ENCODE data around the gene PXYLP1.

PXYLP1 gene

DNA sequence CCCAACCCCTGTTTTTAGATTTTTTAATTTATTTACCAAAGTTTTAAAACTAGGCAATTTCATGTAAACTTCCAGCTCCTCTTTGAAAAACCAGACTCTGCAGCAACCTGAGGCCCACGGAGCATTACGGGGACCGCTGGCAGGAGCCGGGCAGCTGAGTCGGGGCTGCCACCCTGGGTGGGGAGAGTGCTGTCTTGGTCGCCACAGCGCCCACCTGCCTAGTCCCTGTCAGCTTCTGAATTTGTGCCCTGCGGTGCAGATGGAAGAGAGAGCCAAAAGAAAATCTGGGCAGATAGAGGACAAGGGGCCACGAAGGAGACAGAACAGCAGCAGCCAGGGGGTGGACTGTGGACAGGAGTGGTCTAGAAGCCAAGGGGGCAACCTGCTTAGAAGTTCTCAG lies 34.6 kb downstream of the PXYLP1 start:
- peaks cover 47% of the 10 kb centered on the region for H3K4me1 Mint-ChIP-seq (ENCODE audit: low read depth)
- peaks cover 13% of the 10 kb centered on the region for H3K36me3 Mint-ChIP-seq (ENCODE audit: low read depth)
- intact Hi-C loops (cut with micrococcal nuclease): no loop called here
- peak overlapping the region; percentile 7 for H3K27ac Mint-ChIP-seq
- H3K27me3 Mint-ChIP-seq: no peaks in the 10 kb centered on the region
- H3K4me3 Mint-ChIP-seq: no peak overlapping the region
- H3K9me3 Mint-ChIP-seq: no peaks in the 10 kb centered on the region

DNA sequence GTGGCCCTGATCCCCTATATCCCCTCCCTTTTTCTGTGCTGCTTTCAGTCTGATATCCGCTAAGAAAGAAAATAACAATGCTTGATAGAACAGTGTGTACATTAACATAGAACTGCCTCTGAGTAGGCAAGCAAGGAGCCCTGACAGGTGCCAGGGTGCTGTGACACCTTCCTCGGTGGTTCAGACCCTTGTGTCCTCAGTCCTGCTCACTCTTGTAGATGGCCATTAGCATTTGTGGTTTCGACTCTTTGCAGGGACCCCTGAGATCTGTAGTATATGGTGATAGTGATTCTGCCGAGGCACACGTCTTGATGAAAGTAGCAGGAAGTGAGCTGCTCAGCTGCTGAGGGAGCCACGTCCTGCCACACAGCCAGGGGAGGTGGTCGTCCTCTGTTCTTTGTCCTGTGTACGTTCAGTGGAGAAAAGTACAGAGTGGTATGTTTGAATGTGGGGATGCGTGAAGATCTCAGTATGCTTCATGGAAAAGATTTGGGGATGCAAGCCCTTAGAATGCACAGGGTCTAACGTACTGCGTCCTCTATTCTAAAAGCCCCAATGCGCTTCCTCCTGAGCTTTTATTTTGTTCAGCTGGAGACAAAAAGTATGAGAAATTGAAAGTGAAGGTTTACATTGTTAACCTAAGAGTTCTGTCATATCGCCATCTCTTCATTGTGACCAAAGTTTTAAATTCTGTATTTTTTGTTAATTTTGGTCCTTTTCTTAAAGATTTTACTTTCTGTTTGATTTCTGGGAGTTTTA lies 35.4 kb downstream of the PXYLP1 start:
- Mint-ChIP-seq H3K27me3 (no peaks in the 10 kb centered on the region), H3K27ac (peak overlapping the region; percentile 67), H3K4me1 (ENCODE audit: low read depth) (peaks cover 39% of the 10 kb centered on the region), H3K9me3 (no peaks in the 10 kb centered on the region), H3K4me3 (peak overlapping the region; percentile 73), H3K36me3 (ENCODE audit: low read depth) (peaks cover 13% of the 10 kb centered on the region)
- intact Hi-C loops (cut with micrococcal nuclease): no loop called here

DNA sequence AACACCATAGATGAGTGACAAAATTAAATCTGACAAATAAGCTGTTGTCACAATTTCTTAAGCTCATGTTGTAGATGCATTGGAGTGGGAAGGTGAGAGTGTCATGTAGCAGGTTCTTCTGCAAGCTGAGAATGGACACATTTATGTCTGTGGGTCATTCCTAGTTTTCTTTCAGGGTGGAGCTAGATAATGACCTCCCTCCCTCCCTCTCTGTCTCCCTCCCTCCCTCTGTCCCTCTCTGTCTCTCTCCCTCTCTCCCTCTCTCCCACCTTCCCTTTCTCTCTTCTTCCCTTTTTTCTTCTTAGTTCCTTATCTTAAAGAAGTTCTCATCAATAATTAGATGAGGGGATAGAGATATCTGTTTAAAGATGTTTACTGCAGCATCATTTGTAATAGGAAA lies 36.0 kb downstream of the PXYLP1 start:
- Mint-ChIP-seq H3K27ac (no peak overlapping the region), H3K27me3 (no peaks in the 10 kb centered on the region), H3K4me1 (ENCODE audit: low read depth) (peaks cover 32% of the 10 kb centered on the region), H3K9me3 (no peaks in the 10 kb centered on the region), H3K36me3 (ENCODE audit: low read depth) (peaks cover 13% of the 10 kb centered on the region), H3K4me3 (no peak overlapping the region)
- intact Hi-C loops (cut with micrococcal nuclease): no loop called here

DNA sequence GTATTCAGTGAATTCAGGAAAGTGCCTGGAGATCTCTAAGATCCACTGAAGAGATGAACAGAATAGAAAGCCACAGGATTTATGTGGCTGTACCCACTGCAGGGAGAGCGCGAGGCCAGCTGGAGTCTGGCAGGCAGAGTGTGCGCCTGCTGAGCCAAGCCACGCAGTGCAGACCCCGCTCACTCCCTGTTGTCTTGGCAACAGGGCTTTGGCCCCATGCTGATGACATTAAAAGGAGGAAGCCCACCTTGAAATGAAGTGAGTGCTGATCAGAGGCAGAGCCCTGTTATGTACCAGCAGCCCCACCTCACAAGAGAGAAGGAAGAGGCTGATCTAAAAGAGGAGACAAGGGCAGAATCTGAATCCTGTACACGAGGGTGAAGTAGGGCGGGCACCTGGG lies 36.7 kb downstream of the PXYLP1 start:
- intact Hi-C loops (cut with micrococcal nuclease): no loop called here
- Mint-ChIP-seq H3K27me3 (no peaks in the 10 kb centered on the region), H3K36me3 (ENCODE audit: low read depth) (peaks cover 13% of the 10 kb centered on the region), H3K4me3 (no peak overlapping the region), H3K27ac (no peak overlapping the region), H3K4me1 (ENCODE audit: low read depth) (peaks cover 31% of the 10 kb centered on the region), H3K9me3 (no peaks in the 10 kb centered on the region)

DNA sequence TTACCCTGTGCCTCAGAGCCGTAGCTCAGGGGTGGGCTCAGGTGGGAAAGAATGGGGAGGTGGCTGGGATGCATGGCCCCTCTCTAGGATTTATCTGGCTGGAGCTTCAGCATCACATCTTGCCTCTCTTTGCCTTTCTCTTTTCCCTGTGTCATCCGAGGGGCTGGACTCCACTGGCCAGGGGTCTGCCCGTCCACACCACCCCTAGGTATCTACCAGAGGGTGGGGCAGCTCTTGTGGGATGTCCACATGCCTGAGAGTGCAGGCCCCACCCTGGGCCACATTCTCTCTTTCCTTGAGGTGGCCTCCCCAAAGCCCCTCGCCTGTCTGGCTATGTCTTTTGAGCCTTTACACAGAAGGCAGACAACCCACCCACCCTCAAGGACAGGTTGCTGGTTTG lies 37.2 kb downstream of the PXYLP1 start:
- peaks cover 27% of the 10 kb centered on the region for H3K4me1 Mint-ChIP-seq (ENCODE audit: low read depth)
- no peaks in the 10 kb centered on the region for H3K27me3 Mint-ChIP-seq
- intact Hi-C loops (cut with micrococcal nuclease): no loop called here
- no peak overlapping the region for H3K27ac Mint-ChIP-seq
- H3K9me3 Mint-ChIP-seq: no peaks in the 10 kb centered on the region
- peaks cover 10% of the 10 kb centered on the region for H3K36me3 Mint-ChIP-seq (ENCODE audit: low read depth)
- no peak overlapping the region for H3K4me3 Mint-ChIP-seq

DNA sequence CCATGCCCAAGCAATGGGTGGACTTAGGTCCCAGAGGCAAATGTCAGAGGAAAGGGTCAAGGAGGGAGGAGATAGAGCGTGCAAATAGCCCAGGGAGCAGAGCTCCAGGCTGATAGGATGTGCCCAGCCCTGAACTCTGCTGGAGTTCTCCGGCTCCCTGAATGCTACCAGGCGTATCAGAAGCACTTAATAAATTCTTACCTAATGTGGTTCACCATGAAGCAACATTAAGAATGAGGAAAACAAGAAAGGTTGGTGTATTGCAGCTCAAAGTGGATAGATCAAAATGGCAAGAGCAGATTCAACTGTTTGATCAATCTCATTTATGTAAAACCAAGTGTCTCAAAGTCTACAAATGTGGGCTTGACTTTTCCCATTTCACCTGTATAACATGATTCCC lies 38.3 kb downstream of the PXYLP1 start:
- Mint-ChIP-seq H3K4me3 (no peak overlapping the region), H3K4me1 (ENCODE audit: low read depth) (peaks cover 35% of the 10 kb centered on the region), H3K9me3 (no peaks in the 10 kb centered on the region), H3K27ac (no peak overlapping the region), H3K27me3 (no peaks in the 10 kb centered on the region), H3K36me3 (ENCODE audit: low read depth) (peaks cover 10% of the 10 kb centered on the region)
- intact Hi-C loops (cut with micrococcal nuclease): no loop called here

DNA sequence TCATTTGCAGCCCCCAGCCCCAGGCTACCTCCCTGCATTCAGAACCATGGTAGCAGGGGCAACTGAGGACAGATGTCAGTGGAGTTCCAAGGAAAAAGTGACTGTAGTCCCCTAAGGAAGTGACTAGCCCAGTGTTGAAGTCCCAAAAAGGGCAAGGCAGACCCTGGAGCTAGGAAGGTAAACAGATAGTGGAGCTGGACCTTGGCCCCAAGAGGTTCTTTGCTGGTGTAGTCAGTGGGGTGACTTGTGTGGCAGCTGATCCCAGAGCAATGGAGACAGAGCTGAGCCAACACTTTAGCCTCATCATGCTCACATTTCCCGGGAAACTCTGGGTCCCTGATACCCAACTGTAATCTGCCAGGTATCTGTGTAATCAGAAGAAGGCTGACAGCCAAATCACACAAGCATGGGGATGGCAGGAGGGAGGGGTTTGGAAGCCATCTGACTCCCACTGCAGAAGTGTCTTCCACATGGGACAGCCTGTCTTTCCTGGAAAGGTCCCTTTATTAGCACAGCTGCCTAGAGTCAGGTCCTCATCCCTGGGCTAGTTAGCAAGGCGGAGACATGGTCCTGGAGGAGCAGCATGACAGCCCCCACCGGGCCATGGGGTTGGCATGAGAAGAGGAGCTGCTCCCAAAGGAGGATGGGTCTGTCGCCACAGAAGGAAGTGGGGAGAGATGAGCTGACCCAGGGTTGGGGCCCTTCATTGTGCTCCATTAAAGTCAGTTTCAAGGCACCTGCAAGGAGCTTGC lies 39.8 kb downstream of the PXYLP1 start:
- Mint-ChIP-seq H3K27me3 (no peaks in the 10 kb centered on the region), H3K36me3 (ENCODE audit: low read depth) (peaks cover 9% of the 10 kb centered on the region), H3K4me1 (ENCODE audit: low read depth) (peaks cover 23% of the 10 kb centered on the region), H3K4me3 (no peak overlapping the region), H3K9me3 (no peaks in the 10 kb centered on the region), H3K27ac (no peak overlapping the region)
- intact Hi-C loops (cut with micrococcal nuclease): no loop called here

DNA sequence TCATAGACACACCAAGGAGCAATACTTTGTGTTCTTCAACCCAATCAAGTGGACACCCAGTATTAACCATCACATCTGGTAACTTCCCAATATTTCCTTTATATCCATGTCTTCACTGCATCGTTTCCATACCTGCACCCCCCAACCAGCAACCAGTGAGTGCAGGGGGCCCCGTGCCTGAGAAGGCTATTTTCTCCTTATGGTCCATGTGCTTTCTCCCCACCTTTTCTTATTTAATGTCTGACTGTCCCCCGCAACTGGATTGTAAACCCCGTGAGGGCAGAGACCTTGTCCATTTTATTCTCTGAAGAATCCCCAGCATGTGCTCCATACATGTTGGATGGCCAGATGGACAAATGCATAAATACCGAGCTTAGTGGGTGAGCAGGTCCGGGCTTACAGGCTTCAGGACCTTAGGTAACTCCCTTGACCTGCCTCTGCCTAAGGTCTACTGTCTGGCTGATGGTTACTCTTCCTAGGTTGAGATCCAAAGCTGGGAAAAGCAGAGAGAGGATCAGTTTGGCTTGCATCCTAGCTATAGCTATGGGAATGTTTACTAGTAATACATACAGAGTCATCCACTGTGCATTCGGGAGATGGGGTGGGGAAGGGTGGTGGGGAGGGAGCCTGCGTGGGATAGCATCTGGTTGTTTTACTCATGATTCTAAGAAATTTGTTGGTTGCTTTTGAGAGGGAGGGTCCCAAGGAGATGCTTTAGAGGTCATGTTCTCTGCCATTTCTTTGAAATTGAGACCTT lies 41.5 kb downstream of the PXYLP1 start:
- no peak overlapping the region for H3K27ac Mint-ChIP-seq
- H3K4me3 Mint-ChIP-seq: no peak overlapping the region
- H3K36me3 Mint-ChIP-seq (ENCODE audit: low read depth): peaks cover 9% of the 10 kb centered on the region
- no peaks in the 10 kb centered on the region for H3K27me3 Mint-ChIP-seq
- no peaks in the 10 kb centered on the region for H3K9me3 Mint-ChIP-seq
- intact Hi-C loops (cut with micrococcal nuclease): no loop called here
- H3K4me1 Mint-ChIP-seq (ENCODE audit: low read depth): peaks cover 8% of the 10 kb centered on the region

DNA sequence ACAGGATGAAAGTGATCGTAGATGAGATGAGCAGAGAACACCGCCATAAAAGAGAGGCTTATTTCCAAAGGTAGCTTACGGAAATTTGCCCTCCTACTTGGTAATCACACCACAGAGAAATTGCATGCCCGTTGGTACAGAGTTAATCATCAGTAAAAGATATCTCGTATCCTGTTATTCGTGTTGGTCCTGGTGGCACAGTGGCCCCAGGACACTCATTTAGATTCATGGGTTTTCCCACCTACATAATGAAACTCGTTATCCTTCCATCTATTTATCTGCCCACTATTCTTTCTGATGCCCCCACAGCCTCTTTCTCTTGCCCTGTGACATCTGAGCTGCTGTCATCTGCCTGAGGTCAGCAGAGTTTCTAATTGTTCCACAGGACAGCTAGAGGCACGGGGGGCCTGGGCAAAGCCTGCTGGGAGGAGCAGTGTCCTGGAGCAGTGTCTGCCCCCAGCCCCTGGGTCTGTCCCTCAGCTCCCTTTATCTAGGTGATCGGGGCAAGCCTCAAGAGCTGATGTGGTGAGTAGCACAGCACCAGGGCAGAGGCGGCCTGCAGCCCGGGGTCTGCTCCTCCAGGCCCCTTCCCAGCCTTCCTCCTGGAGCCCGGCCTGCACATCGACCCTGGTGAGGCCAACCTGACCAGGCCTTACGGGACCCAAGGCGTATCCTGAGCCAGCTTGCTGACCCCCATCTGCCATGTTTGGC lies 42.2 kb downstream of the PXYLP1 start:
- Mint-ChIP-seq H3K27ac (no peak overlapping the region), H3K9me3 (no peaks in the 10 kb centered on the region), H3K36me3 (ENCODE audit: low read depth) (peaks cover 9% of the 10 kb centered on the region), H3K4me3 (no peak overlapping the region), H3K4me1 (ENCODE audit: low read depth) (peaks cover 9% of the 10 kb centered on the region), H3K27me3 (no peaks in the 10 kb centered on the region)
- intact Hi-C loops (cut with micrococcal nuclease): no loop called here

DNA sequence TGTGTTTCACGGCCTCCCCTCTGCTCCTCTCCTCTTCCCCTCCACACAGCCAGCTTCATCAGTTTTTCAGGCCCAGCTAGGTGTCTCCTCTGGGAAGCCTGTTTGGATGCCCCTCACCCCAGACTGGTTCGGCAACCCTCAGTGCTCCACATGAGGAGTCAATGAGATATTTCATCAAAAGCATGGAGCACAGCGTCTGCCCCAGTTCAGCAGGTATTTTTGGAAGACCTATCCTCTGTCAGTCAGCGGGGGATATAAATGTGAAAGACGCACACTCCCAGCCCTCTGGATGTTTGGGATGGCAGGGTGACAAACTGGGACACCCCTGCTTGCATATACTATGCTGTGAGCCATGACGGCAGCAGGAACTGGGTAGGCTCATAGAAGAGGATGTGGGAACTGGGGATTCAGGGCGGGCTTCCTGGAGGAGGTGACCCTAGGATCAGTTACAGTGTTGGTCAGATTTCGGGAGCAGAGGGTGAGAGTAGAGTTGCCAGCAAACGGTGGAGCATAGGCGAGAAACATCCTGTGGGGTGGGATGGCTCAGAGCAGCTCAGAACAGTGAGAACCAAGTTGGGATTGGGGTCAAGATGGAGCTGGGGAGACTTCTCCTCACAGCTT lies 42.9 kb downstream of the PXYLP1 start:
- Mint-ChIP-seq H3K27me3 (no peaks in the 10 kb centered on the region), H3K27ac (no peak overlapping the region), H3K4me3 (no peak overlapping the region), H3K36me3 (ENCODE audit: low read depth) (peaks cover 9% of the 10 kb centered on the region), H3K9me3 (no peaks in the 10 kb centered on the region), H3K4me1 (ENCODE audit: low read depth) (peaks cover 13% of the 10 kb centered on the region)
- intact Hi-C loops (cut with micrococcal nuclease): loop anchor here (5.0 kb wide), 1 partner anchor 42 kb away; the partner anchor contains the start of gene PXYLP1

DNA sequence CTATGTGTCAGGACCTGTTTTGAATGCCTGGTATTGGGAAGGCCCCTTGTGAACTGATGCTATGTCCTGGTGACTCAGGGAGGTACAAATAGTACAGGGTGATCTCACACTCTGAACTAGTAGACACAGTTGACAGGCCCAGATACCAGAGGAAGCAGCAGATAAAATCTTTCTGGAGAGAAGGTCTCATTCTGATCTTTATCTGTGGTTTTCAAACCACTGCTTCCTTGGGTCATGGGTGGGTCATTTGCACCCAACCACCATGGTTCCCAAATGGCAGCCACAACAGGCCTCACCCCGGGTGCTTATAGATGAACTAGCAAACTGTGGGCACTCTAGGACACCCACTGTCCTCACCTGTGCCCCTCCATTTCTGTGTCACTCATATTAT lies 43.4 kb downstream of the PXYLP1 start:
- no peak overlapping the region for H3K27ac Mint-ChIP-seq
- peaks cover 9% of the 10 kb centered on the region for H3K36me3 Mint-ChIP-seq (ENCODE audit: low read depth)
- intact Hi-C loops (cut with micrococcal nuclease): loop anchor here (5.0 kb wide), 1 partner anchor 43 kb away; the partner anchor contains the start of gene PXYLP1
- peaks cover 13% of the 10 kb centered on the region for H3K4me1 Mint-ChIP-seq (ENCODE audit: low read depth)
- no peak overlapping the region for H3K4me3 Mint-ChIP-seq
- H3K9me3 Mint-ChIP-seq: no peaks in the 10 kb centered on the region
- H3K27me3 Mint-ChIP-seq: no peaks in the 10 kb centered on the region

DNA sequence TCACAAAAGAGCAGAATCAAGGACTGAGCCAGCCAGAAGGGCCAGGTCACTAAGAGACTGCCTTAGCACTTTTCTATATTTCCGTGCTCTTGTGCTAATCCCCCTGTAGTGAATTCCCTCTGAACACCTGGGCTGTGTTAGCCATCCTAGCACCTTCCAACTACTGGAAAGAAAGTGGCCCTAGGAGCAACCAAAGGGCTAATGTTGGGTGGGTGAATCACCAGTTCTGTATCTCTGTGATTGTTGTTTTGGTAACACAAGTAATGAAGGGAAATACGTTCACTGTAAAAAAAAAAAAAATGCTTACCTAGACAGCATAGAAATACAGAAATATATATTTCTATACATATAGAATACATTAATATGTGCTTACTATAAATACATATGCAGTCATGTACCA lies 43.9 kb downstream of the PXYLP1 start:
- H3K27me3 Mint-ChIP-seq: no peaks in the 10 kb centered on the region

DNA sequence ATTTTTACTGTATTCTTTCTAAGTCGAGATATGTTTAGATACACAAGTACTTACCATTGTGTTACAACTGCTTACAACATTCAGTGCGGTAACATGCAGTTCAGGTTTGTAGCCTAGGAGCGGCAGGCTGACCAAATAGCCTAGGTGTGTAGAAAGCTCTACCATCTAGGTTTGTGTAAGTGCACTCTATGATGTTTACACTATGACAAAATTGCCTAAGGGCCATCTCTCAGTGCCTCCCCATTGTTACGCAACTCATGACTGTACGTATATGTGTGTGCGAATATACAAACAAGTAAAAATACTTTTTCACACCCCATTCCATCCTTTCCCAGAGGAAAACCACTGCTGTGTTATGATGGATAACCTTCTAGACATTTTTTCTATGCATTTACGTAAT lies 44.3 kb downstream of the PXYLP1 start:
- Mint-ChIP-seq H3K9me3 (no peaks in the 10 kb centered on the region), H3K27me3 (no peaks in the 10 kb centered on the region), H3K4me3 (no peak overlapping the region), H3K27ac (no peak overlapping the region), H3K4me1 (ENCODE audit: low read depth) (peaks cover 13% of the 10 kb centered on the region), H3K36me3 (ENCODE audit: low read depth) (peaks cover 9% of the 10 kb centered on the region)
- intact Hi-C loops (cut with micrococcal nuclease): loop anchor here (5.0 kb wide), 1 partner anchor 44 kb away; the partner anchor contains the start of gene PXYLP1

More for the DNA sequence above, 43.9 kb downstream of the PXYLP1 start:
- no peaks in the 10 kb centered on the region for H3K9me3 Mint-ChIP-seq
- H3K36me3 Mint-ChIP-seq (ENCODE audit: low read depth): peaks cover 9% of the 10 kb centered on the region
- no peak overlapping the region for H3K27ac Mint-ChIP-seq
- no peak overlapping the region for H3K4me3 Mint-ChIP-seq
- intact Hi-C loops (cut with micrococcal nuclease): loop anchor here (5.0 kb wide), 1 partner anchor 43 kb away; the partner anchor contains the start of gene PXYLP1
- peaks cover 13% of the 10 kb centered on the region for H3K4me1 Mint-ChIP-seq (ENCODE audit: low read depth)
